B cell (primary cell): ENCODE results near the gene LRRC40. TPM values are rescaled to one million over a fixed set of nuclear protein-coding genes. Genes with fewer than 3 reads are reported as not detected.

Experiments used
- ATAC-seq: fragments of 200-7000 bp; cut with Tn5 transposase; one replicate; pipeline ENCODE4 v1.10.0; 2021; ENCODE audit warnings: low read depth, mild to moderate bottlenecking, moderate number of reproducible peaks, moderate library complexity
- CTCF ChIA-PET: fragments of 350-600 bp; sonication (Branson Sonifier 250); formaldehyde crosslinking; loops from one replicate; lab custom pipeline; 2021; ENCODE audit warnings: antibody characterized with exemption, inconsistent platforms; lab: Charles Lee
- POLR2A ChIA-PET: fragments of 350-600 bp; sonication (Branson Sonifier 250); formaldehyde crosslinking; loops from one replicate; lab custom pipeline; 2021; ENCODE audit warnings: antibody characterized with exemption; lab: Charles Lee
- DNase-seq: peaks from one replicate; pipeline ENCODE4 v3.0.0; 2013
- H2AFZ ChIP-seq: 2 replicates; pipeline ENCODE4 v1.6.1; 2012; ENCODE audit warnings: mild to moderate bottlenecking, low read depth, low read length; ENCODE audit not compliant: insufficient read depth, poor library complexity, severe bottlenecking
- H3K27ac ChIP-seq, 2 donors: 1 replicate in 1 of 2; 2 replicates in 1 of 2; pipeline ENCODE4 v1.5.1; 2012 to 2013; ENCODE audit warnings: low read length in 2 of 2, mild to moderate bottlenecking in 2 of 2, moderate library complexity in 1 of 2
- H3K27me3 ChIP-seq, 4 experiments: fragments of 200-600 bp in 1 of 4; sonication (generic) in 1 of 4; replicated peaks in 1 of 4; 1 replicate in 2 of 4; 2 replicates in 2 of 4; pipeline versions ENCODE4 v1.6.1 to v1.7.0; 2013 to 2016; ENCODE audit warnings: low read length in 3 of 4, mild to moderate bottlenecking in 2 of 4, mixed read lengths in 1 of 4, moderate library complexity in 1 of 4; ENCODE audit not compliant: insufficient read depth in 4 of 4, control insufficient read depth in 3 of 4; ENCODE audit errors: control extremely low read depth in 1 of 4
- H3K36me3 ChIP-seq, 2 experiments: replicated peaks in 1 of 2; 1 replicate in 1 of 2; 2 replicates in 1 of 2; pipeline versions ENCODE4 v1.6.1 to v1.7.1; 2013; ENCODE audit warnings: low read length in 1 of 2; ENCODE audit not compliant: insufficient read depth in 2 of 2, control insufficient read depth in 1 of 2; ENCODE audit errors: control extremely low read depth in 1 of 2, extremely low read depth in 1 of 2
- H3K4me1 ChIP-seq, 2 donors: fragments of 200-600 bp in 1 of 2; sonication (generic) in 1 of 2; 1 replicate in 1 of 2; 2 replicates in 1 of 2; pipeline versions ENCODE4 v1.5.1 to v1.6.1; 2013 to 2017; ENCODE audit warnings: low read length in 2 of 2; ENCODE audit not compliant: control insufficient read depth in 2 of 2, insufficient read depth in 2 of 2
- H3K4me2 ChIP-seq: replicated peaks from 2 replicates; pipeline ENCODE3; 2012; ENCODE audit warnings: mild to moderate bottlenecking, low read depth, low read length; ENCODE audit not compliant: poor library complexity, severe bottlenecking
- H3K4me3 ChIP-seq, 5 experiments: fragments of 200-600 bp in 1 of 5; sonication (generic) in 1 of 5; 1 replicate in 3 of 5; 2 replicates in 2 of 5; pipeline versions ENCODE4 v1.5.1 to v1.7.0; 2011 to 2016; ENCODE audit warnings: low read length in 4 of 5, mild to moderate bottlenecking in 4 of 5, low read depth in 2 of 5, control low read depth in 1 of 5, moderate library complexity in 1 of 5; ENCODE audit not compliant: insufficient read depth in 1 of 5; ENCODE audit errors: control extremely low read depth in 1 of 5, extremely low read depth in 1 of 5
- H3K79me2 ChIP-seq: fragments of 200-600 bp; sonication (generic); one replicate; pipeline ENCODE4 v1.6.0; 2016; ENCODE audit warnings: low read length; ENCODE audit not compliant: control insufficient read depth, insufficient read depth
- H3K9ac ChIP-seq: fragments of 200-600 bp; sonication (generic); 2 replicates; pipeline ENCODE4 v1.6.1; 2017; ENCODE audit warnings: mild to moderate bottlenecking, low read length, moderate library complexity
- H3K9me3 ChIP-seq, 3 donors: one replicate each; pipeline versions ENCODE4 v1.6.1 to v1.7.1; 2013; ENCODE audit warnings: low read length in 2 of 3; ENCODE audit not compliant: control insufficient read depth in 2 of 3, insufficient read depth in 1 of 3; ENCODE audit errors: control extremely low read depth in 1 of 3
- H4K20me1 ChIP-seq: 2 replicates; pipeline ENCODE4 v1.6.0; 2012; ENCODE audit warnings: mild to moderate bottlenecking, low read length; ENCODE audit not compliant: insufficient read depth, control insufficient read depth, poor library complexity, severe bottlenecking
- H3K27ac Mint-ChIP-seq: one replicate; pipeline ENCODE4 v1.8.0; 2021; ENCODE audit warnings: mixed read lengths
- H3K27me3 Mint-ChIP-seq: one replicate; pipeline ENCODE4 v1.8.0; 2021; ENCODE audit warnings: mixed read lengths
- H3K4me1 Mint-ChIP-seq: one replicate; pipeline ENCODE4 v1.8.0; 2021; ENCODE audit warnings: mixed read lengths
- H3K4me3 Mint-ChIP-seq: one replicate; pipeline ENCODE4 v1.8.0; 2021; ENCODE audit warnings: mixed read lengths
- H3K9me3 Mint-ChIP-seq: one replicate; pipeline ENCODE4 v1.8.0; 2022; ENCODE audit warnings: mixed read lengths; ENCODE audit not compliant: insufficient read depth
- EZH2 ChIP-seq: IDR thresholded peaks from 2 replicates; pipeline ENCODE4 v1.6.1; 2012; ENCODE audit warnings: borderline replicate concordance, low read depth, mild to moderate bottlenecking, moderate library complexity, low read length; ENCODE audit not compliant: insufficient read depth, poor library complexity, severe bottlenecking
- WGBS: methylation state at CpG from one replicate; pipeline ENCODE4 v1.1.5; 2013; ENCODE audit warnings: missing lambda C conversion rate; ENCODE audit not compliant: insufficient coverage; 5-methylcytosine and 5-hydroxymethylcytosine counted together
- intact Hi-C: fragments of 100-400 bp; cut with micrococcal nuclease; formaldehyde crosslinking; loops from one replicate; pipeline ENCODE4 v1.10.0; 2022
- polyA plus RNA-seq: library from polyadenylated mRNA; depleted of rRNA; stranded (reverse); fragments of >200 nt; gene quantifications from 2 replicates; pipeline ENCODE4 v1.2.3, GENCODE V29; 2012
- total RNA-seq, 2 donors: library from RNA; stranded (reverse); fragments of 120-200 nt in 1 of 2; gene quantifications; 1 replicate in 1 of 2; 2 replicates in 1 of 2; pipeline versions ENCODE4 v1.2.3 to v1.2.4, GENCODE V29; 2013 to 2022
- TF ChIP-seq, protein P1 (sequence below): fragments of 200-600 bp; IDR thresholded peaks from one replicate; pipeline ENCODE4 v1.8.0; 2022; ENCODE audit warnings: antibody characterized with exemption, mild to moderate bottlenecking

LRRC40 gene
- total and polyA plus RNA-seq, 2 donors (not counting 1 experiment from before 2014, with no cell fraction given), result 4.4 to 14.5 TPM

DNA sequence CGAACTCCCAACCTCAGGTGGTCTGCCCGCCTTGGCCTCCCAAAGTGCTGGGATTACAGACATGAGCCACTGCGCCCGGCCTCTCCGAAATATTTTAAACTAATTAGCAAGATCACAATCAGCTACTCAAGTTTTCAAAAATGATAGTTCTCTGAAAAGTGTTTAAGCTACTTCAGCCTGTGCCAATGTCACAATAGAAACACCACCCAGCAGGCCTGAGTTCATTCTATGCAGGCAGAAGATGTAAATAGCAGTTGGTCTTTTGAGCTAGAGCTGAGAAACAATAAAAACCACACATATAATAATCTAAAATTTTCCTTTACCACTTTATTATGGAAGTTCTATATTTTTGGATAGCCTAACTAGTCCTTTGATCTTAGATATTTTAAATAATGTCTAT, 96.1 kb downstream of the LRRC40 start:
- no peaks in the 10 kb centered on the region for H3K27me3 ChIP-seq
- H3K9ac ChIP-seq, result no peak overlapping the region
- H3K4me1 ChIP-seq, result no peaks in the 10 kb centered on the region
- ATAC-seq, result no peak
- intact Hi-C loops, result no loop called here
- Mint-ChIP-seq H3K9me3 (no peaks in the 10 kb centered on the region), H3K27ac (no peak overlapping the region), H3K4me3 (no peak overlapping the region), H3K4me1 (no peaks in the 10 kb centered on the region), H3K27me3 (peaks cover 13% of the 10 kb centered on the region)
- H3K36me3 ChIP-seq, result no peaks in the 10 kb centered on the region
- H3K79me2 ChIP-seq, result no peaks in the 10 kb centered on the region
- TF ChIP-seq, protein P1, sequence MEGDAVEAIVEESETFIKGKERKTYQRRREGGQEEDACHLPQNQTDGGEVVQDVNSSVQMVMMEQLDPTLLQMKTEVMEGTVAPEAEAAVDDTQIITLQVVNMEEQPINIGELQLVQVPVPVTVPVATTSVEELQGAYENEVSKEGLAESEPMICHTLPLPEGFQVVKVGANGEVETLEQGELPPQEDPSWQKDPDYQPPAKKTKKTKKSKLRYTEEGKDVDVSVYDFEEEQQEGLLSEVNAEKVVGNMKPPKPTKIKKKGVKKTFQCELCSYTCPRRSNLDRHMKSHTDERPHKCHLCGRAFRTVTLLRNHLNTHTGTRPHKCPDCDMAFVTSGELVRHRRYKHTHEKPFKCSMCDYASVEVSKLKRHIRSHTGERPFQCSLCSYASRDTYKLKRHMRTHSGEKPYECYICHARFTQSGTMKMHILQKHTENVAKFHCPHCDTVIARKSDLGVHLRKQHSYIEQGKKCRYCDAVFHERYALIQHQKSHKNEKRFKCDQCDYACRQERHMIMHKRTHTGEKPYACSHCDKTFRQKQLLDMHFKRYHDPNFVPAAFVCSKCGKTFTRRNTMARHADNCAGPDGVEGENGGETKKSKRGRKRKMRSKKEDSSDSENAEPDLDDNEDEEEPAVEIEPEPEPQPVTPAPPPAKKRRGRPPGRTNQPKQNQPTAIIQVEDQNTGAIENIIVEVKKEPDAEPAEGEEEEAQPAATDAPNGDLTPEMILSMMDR, result no peak
- no peak for TF ChIP-seq EZH2
- CTCF ChIA-PET, result no interaction called here
- no peak overlapping the region for H3K4me3 ChIP-seq
- POLR2A ChIA-PET, result no interaction called here
- no peak overlapping the region for H2AFZ ChIP-seq
- H3K9me3 ChIP-seq, result no peaks in the 10 kb centered on the region
- WGBS, result 86% methylated on average over 1 of the region's 5 CpGs
- no peak overlapping the region for H3K27ac ChIP-seq
- no peaks in the 10 kb centered on the region for H4K20me1 ChIP-seq
- no peak for DNase-seq
- H3K4me2 ChIP-seq, result no peak overlapping the region

DNA sequence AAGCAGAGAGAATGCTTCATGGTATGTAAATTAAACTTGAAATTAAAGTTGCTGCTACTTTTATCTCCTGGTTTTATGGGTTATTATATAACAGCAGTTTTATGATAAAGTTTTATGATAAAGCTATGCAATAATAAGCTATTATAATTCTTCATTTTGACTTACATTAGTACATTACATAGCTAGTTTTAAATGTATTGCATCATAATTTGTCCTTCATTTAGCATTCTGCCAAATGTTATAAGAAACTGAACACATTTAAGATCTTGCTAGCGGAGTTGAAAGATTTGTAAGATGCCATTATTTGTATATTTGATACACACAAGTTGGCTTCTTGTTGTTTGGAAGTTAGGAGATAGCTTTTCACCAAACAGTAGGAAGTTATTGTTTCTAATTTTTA, 101.6 kb downstream of the LRRC40 start:
- no peaks in the 10 kb centered on the region for H3K4me1 Mint-ChIP-seq
- ChIA-PET CTCF (no interaction called here), POLR2A (no interaction called here)
- H3K4me3 ChIP-seq, result no peak overlapping the region
- H3K9ac ChIP-seq, result no peak overlapping the region
- H3K4me3 Mint-ChIP-seq, result no peak overlapping the region
- no peaks in the 10 kb centered on the region for H3K36me3 ChIP-seq
- H3K9me3 ChIP-seq, result no peaks in the 10 kb centered on the region
- intact Hi-C loops, result no loop called here
- no peak overlapping the region for H3K4me2 ChIP-seq
- H3K79me2 ChIP-seq, result no peaks in the 10 kb centered on the region
- H3K27me3 Mint-ChIP-seq, result no peaks in the 10 kb centered on the region
- no peaks in the 10 kb centered on the region for H3K9me3 Mint-ChIP-seq
- H2AFZ ChIP-seq, result no peak overlapping the region
- H3K27me3 ChIP-seq, result no peaks in the 10 kb centered on the region
- H4K20me1 ChIP-seq, result no peaks in the 10 kb centered on the region
- H3K27ac ChIP-seq, result no peak overlapping the region
- H3K4me1 ChIP-seq, result no peaks in the 10 kb centered on the region
- TF ChIP-seq EZH2, result no peak
- TF ChIP-seq, protein P1, result no peak
- no peak overlapping the region for H3K27ac Mint-ChIP-seq
- no peak for ATAC-seq
- DNase-seq, result no peak
- WGBS, result no CpG with 5 or more reads among the region's 1 CpG
